Ascending aorta (tissue), 2 donors: ENCODE data around the gene POU5F2. TPM values are rescaled to one million over a fixed set of nuclear protein-coding genes. Genes with fewer than 3 reads are reported as not detected.

Experiments
- DNase-seq, 2 donors: peaks; one replicate each; pipeline ENCODE4 v3.0.0-alpha.2; 2019; ENCODE audit warnings: low spot score in 2 of 2
- H3K27ac ChIP-seq, 2 donors: fragments of 200-600 bp; sonication (generic); one replicate each; pipeline ENCODE4 v1.5.1; 2016 to 2017; ENCODE audit warnings: mild to moderate bottlenecking in 1 of 2
- H3K27me3 ChIP-seq: fragments of 200-600 bp; sonication (generic); one replicate; pipeline ENCODE4 v1.5.1; 2017
- H3K36me3 ChIP-seq, 2 donors: fragments of 200-600 bp; sonication (generic); one replicate each; pipeline ENCODE4 v1.5.1; 2016
- H3K4me1 ChIP-seq, 2 donors: fragments of 200-600 bp; sonication (generic); one replicate each; pipeline ENCODE4 v1.5.1; 2016 to 2017; ENCODE audit warnings: mild to moderate bottlenecking in 1 of 2
- H3K4me3 ChIP-seq, 2 donors: fragments of 200-600 bp; sonication (generic); one replicate each; pipeline ENCODE4 v1.5.1; 2016 to 2017; ENCODE audit warnings: mild to moderate bottlenecking in 1 of 2
- H3K9me3 ChIP-seq, 2 donors: fragments of 200-600 bp; sonication (generic); one replicate each; pipeline ENCODE4 v1.5.1; 2016
- intact Hi-C: fragments of 100-400 bp; cut with DNase I; formaldehyde crosslinking; loops from one replicate; pipeline ENCODE4 v1.15.1; 2023
- total RNA-seq: library from RNA; depleted of rRNA; stranded (reverse); fragments of >200 nt; gene quantifications from one replicate; pipeline ENCODE4 v1.1.0, GENCODE V29; 2016
- TF ChIP-seq, protein P1 (sequence below), 3 experiments: fragments of 200-600 bp in 2 of 3; fragments of 450-650 bp in 1 of 3; sonication (generic) in 2 of 3; IDR thresholded peaks; one replicate each; pipeline ENCODE4 v1.5.1; 2016 to 2019; ENCODE audit warnings: antibody characterized with exemption in 3 of 3, mild to moderate bottlenecking in 1 of 3, moderate library complexity in 1 of 3

Gene POU5F2
- 1.5 TPM for total RNA-seq

DNA sequence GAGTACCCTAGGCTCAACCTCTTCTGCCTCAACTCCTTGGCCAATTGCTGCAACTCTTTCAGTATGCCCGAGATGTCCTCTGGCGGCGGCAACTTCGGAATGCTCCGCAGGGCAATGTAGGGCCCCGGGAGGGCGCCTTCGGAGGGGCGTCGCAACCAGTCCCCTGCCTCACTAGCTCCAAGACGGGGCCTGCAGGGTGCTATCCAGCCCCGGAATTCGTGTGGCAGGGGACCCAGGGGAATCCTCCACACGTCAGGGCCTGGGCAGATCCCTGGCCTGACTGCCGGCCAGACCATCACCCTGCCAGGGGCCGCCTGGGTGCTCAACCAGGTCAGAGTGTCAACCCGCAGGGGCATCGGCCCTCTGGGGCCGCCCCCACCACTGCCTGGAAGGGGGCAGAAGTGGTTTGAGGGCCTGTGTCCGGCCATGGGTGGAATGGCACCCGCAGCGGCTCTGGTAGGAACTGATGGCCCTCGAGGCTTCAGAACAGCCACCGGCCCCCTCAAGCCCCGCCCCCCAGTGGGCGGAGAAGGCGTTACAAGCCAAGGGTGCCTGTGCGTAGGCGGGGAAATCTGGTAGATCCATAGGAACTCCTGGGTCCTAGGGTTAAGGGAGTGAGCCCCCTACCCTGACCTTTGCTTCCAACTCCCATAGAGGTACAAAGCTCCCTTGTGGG lies at the start of gene POU5F2:
POU5F2 (minus strand) TSS at position 465 of the 676 bp plus-strand sequence; CDS start at position 428, 37 bp downstream.
- Histone ChIP-seq H3K27me3 (no peaks in the 10 kb centered on the region), H3K9me3 (peaks cover 0 to 7% of the 10 kb centered on the region in 2 donors), H3K27ac (no peak within 1 kb of the TSS), H3K4me1 (no peaks in the 10 kb centered on the region), H3K4me3 (no peak within 1 kb of the TSS), H3K36me3 (peaks cover 0 to 12% of the 10 kb centered on the region in 2 donors)
- no peak for DNase-seq
- TF ChIP-seq, protein P1, sequence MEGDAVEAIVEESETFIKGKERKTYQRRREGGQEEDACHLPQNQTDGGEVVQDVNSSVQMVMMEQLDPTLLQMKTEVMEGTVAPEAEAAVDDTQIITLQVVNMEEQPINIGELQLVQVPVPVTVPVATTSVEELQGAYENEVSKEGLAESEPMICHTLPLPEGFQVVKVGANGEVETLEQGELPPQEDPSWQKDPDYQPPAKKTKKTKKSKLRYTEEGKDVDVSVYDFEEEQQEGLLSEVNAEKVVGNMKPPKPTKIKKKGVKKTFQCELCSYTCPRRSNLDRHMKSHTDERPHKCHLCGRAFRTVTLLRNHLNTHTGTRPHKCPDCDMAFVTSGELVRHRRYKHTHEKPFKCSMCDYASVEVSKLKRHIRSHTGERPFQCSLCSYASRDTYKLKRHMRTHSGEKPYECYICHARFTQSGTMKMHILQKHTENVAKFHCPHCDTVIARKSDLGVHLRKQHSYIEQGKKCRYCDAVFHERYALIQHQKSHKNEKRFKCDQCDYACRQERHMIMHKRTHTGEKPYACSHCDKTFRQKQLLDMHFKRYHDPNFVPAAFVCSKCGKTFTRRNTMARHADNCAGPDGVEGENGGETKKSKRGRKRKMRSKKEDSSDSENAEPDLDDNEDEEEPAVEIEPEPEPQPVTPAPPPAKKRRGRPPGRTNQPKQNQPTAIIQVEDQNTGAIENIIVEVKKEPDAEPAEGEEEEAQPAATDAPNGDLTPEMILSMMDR (IDR thresholded peaks at IDR 0.05) = no peak
- intact Hi-C loops = no loop called here

- H3K4me1 ChIP-seq = no peaks in the 10 kb centered on the region
- no peak overlapping the region for H3K27ac ChIP-seq
- TF ChIP-seq, protein P1 (IDR thresholded peaks at IDR 0.05) = no peak
- H3K9me3 ChIP-seq = no peaks in the 10 kb centered on the region
- no peaks in the 10 kb centered on the region for H3K27me3 ChIP-seq
- H3K4me3 ChIP-seq = no peak overlapping the region
- H3K36me3 ChIP-seq = peaks cover 2 to 4% of the 10 kb centered on the region in 2 donors
- DNase-seq = no peak
- intact Hi-C loops = no loop called here
Observed at GRCh38 chr5:93790401-93790800, 49.0 kb upstream of the POU5F2 start.

DNA sequence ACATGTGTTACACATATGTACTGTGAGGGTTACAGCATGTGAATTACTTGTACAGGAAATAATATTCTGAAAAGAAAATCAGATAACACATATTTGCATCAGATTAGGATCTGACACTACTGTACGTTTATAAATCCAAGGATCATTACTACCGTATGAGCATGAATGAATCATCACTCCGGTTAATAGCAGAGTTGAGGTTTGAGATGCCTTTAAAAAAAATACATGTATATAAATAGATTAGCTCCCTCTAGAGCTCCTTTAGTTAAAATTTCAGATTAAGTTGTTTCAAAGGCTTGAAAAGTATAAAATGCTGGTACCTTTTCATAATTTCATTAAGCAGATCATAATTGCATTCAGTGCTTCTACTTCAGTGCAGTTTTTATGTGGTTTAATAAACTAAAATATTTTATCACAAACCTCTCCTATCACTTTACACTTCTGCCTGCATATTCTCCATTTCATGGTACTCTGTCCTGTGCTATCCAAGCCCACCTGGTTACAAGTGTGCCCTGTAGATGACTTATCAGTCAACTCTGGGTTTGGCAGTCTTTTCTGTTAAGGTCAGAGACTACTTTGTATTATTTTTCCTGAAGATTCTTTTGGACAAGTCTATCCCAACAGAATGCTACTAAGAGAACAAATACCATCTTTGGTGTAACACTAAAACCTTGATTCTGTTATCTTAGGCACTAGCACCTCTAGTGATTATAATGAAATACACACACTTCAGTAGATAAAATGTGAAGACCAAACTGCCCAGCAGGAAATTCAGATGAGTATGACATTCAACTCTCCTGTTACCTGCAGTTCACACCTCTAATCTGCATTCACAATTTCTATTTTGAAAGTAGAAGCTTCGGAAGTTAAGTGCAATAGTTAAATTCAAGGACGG lies 48.0 kb upstream of the POU5F2 start:
- TF ChIP-seq, protein P1 (IDR thresholded peaks at IDR 0.05) = no peak
- Histone ChIP-seq H3K4me1 (no peaks in the 10 kb centered on the region), H3K27ac (no peak overlapping the region), H3K9me3 (no peaks in the 10 kb centered on the region), H3K36me3 (no peaks in the 10 kb centered on the region), H3K4me3 (no peak overlapping the region), H3K27me3 (no peaks in the 10 kb centered on the region)
- DNase-seq = no peak
- intact Hi-C loops = no loop called here

DNA sequence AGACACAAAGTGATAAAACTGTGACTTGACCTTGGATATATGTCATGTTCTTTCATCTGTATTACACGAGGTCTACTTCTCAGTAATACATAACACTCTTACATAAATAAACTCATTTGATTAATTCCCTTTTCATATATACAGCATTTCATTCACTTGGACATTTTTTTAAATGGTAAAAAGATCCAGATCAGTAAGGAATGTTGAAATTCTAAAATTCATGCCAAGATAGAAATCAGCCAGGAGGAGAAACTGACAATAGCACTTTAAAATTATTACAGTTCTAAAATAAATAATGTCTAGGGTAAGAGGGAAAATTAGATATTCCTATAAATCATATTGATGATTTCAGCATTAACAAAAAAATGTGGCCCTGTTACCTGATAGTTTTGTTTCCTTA lies 46.2 kb upstream of the POU5F2 start:
- no peaks in the 10 kb centered on the region for H3K27me3 ChIP-seq
- intact Hi-C loops = no loop called here
- H3K9me3 ChIP-seq = no peaks in the 10 kb centered on the region
- H3K4me3 ChIP-seq = no peak overlapping the region
- H3K27ac ChIP-seq = no peak overlapping the region
- no peak for DNase-seq
- no peaks in the 10 kb centered on the region for H3K4me1 ChIP-seq
- TF ChIP-seq, protein P1 (IDR thresholded peaks at IDR 0.05) = no peak
- H3K36me3 ChIP-seq = no peaks in the 10 kb centered on the region

DNA sequence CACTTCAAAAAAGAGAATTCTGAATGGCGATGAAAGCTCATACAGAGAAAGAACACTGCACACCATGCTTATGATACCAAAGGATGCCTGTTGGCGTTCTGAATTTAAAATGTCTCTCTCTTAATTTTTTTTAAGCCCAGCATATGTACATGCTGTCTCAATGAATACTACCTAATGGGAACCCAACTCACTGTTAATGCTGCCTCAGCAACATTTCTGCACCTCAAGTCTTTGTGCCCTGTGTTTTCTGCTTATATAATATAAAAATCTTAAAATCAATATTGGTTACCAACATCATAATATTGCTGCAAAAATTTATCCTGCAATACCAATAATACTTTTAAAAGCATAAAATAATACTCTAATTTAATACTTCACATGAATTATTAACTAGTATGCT lies 44.1 kb upstream of the POU5F2 start:
- Histone ChIP-seq H3K27me3 (no peaks in the 10 kb centered on the region), H3K36me3 (no peaks in the 10 kb centered on the region), H3K4me1 (no peaks in the 10 kb centered on the region), H3K9me3 (no peaks in the 10 kb centered on the region), H3K27ac (no peak overlapping the region), H3K4me3 (no peak overlapping the region)
- intact Hi-C loops = no loop called here
- DNase-seq = no peak
- TF ChIP-seq, protein P1 (IDR thresholded peaks at IDR 0.05) = no peak
